H1 (cell line): ENCODE measurements around the gene ARAP3. TPM values are rescaled to one million over a fixed set of nuclear protein-coding genes. Genes with fewer than 3 reads are reported as not detected.

Experiments used
- CTCF ChIA-PET: fragments of 300-600 bp; sonication (Branson Sonifier 250); formaldehyde crosslinking; loops from one replicate; lab custom pipeline; 2021; ENCODE audit not compliant: partially characterized antibody; lab: Charles Lee
- POLR2A ChIA-PET: fragments of 300-600 bp; sonication (Branson Sonifier 250); formaldehyde crosslinking; loops from one replicate; lab custom pipeline; 2021; ENCODE audit warnings: inconsistent platforms; ENCODE audit not compliant: partially characterized antibody; lab: Charles Lee
- DNase-seq, 2 experiments: peaks; one replicate each; pipeline versions ENCODE4 v3.0.0 to v3.0.0-alpha.2; 2010 to 2022; ENCODE audit warnings: low spot score in 2 of 2, low read depth in 1 of 2, mixed read lengths in 1 of 2
- FAIRE-seq: peaks from 2 replicates; lab custom pipeline; 2011; peaks lifted over from hg19 to GRCh38; lab: Jason Lieb, UNC
- H2AFZ ChIP-seq: 2 replicates; pipeline ENCODE4 v1.8.1; 2012; ENCODE audit warnings: low read length, inconsistent platforms
- H2AK5ac ChIP-seq: 2 replicates; pipeline ENCODE4 v1.6.1; 2013; ENCODE audit warnings: low read depth, low read length
- H2BK120ac ChIP-seq: replicated peaks from 2 replicates; pipeline ENCODE3; 2013; ENCODE audit warnings: low read depth, low read length, inconsistent platforms
- H2BK12ac ChIP-seq: 2 replicates; pipeline ENCODE4 v1.6.1; 2013; ENCODE audit warnings: low read depth, low read length
- H2BK15ac ChIP-seq: 2 replicates; pipeline ENCODE4 v1.6.1; 2013; ENCODE audit warnings: low read length
- H2BK20ac ChIP-seq: 2 replicates; pipeline ENCODE4 v1.6.1; 2013; ENCODE audit warnings: low read length
- H2BK5ac ChIP-seq: 2 replicates; pipeline ENCODE4 v1.6.1; 2013; ENCODE audit warnings: low read depth, low read length
- H3K14ac ChIP-seq: 2 replicates; pipeline ENCODE4 v1.6.1; 2013; ENCODE audit warnings: inconsistent platforms; ENCODE audit not compliant: insufficient read length
- H3K18ac ChIP-seq: 2 replicates; pipeline ENCODE4 v1.6.1; 2013; ENCODE audit warnings: low read length; ENCODE audit errors: extremely low read depth
- H3K23ac ChIP-seq: 2 replicates; pipeline ENCODE4 v1.6.1; 2013; ENCODE audit warnings: inconsistent platforms; ENCODE audit not compliant: insufficient read length
- H3K23me2 ChIP-seq: 2 replicates; pipeline ENCODE4 v1.6.1; 2013; ENCODE audit warnings: low read depth, low read length
- H3K27ac ChIP-seq: 2 replicates; pipeline ENCODE4 v1.6.1; 2011; ENCODE audit warnings: low read depth, low read length, inconsistent platforms
- H3K27me3 ChIP-seq, 4 experiments: replicated peaks in 1 of 4; 1 replicate in 1 of 4; 2 replicates in 3 of 4; pipeline versions ENCODE4 v1.6.1 to v1.8.1; 2011 to 2013; ENCODE audit warnings: low read length in 3 of 4, mild to moderate bottlenecking in 3 of 4, inconsistent platforms in 2 of 4, mixed read lengths in 2 of 4, moderate library complexity in 1 of 4; ENCODE audit not compliant: control insufficient read depth in 3 of 4, insufficient read depth in 3 of 4; ENCODE audit errors: extremely low read depth in 1 of 4
- H3K36me3 ChIP-seq, 4 experiments: 2 replicates each; pipeline versions ENCODE4 v1.6.1 to v1.8.1; 2011 to 2013; ENCODE audit warnings: mild to moderate bottlenecking in 4 of 4, low read length in 3 of 4, moderate library complexity in 2 of 4, control low read depth in 1 of 4, inconsistent platforms in 1 of 4; ENCODE audit not compliant: insufficient read depth in 4 of 4, control insufficient read depth in 2 of 4
- H3K4ac ChIP-seq: replicated peaks from 2 replicates; pipeline ENCODE3; 2013; ENCODE audit warnings: low read length, low read depth, mixed read lengths, inconsistent platforms; ENCODE audit not compliant: insufficient read length
- H3K4me1 ChIP-seq, 4 experiments: replicated peaks in 1 of 4; 1 replicate in 1 of 4; 2 replicates in 3 of 4; pipeline versions ENCODE4 v1.6.1 to v1.8.1; 2011 to 2013; ENCODE audit warnings: low read length in 3 of 4, inconsistent platforms in 2 of 4, mixed read lengths in 1 of 4; ENCODE audit not compliant: insufficient read depth in 4 of 4, control insufficient read depth in 3 of 4
- H3K4me2 ChIP-seq, 2 experiments: 2 replicates each; pipeline versions ENCODE4 v1.6.1 to v1.8.1; 2011 to 2013; ENCODE audit warnings: low read depth in 2 of 2, low read length in 2 of 2, control low read depth in 1 of 2, inconsistent platforms in 1 of 2, mild to moderate bottlenecking in 1 of 2; ENCODE audit not compliant: insufficient read depth in 1 of 2
- H3K4me3 ChIP-seq, 4 experiments: fragments of 200-600, 300-600 bp in 1 of 4; sonication (generic), shearing (Covaris generic), sonication (Bioruptor Twin) in 1 of 4; 2 replicates each; pipeline versions ENCODE4 v1.5.1 to v1.8.1; 2011 to 2016; ENCODE audit warnings: low read length in 4 of 4, low read depth in 3 of 4, control low read depth in 2 of 4, inconsistent platforms in 2 of 4, mild to moderate bottlenecking in 2 of 4, mixed read lengths in 1 of 4, moderate library complexity in 1 of 4; ENCODE audit not compliant: insufficient read depth in 2 of 4; ENCODE audit errors: extremely low read depth in 1 of 4
- H3K56ac ChIP-seq: replicated peaks from 2 replicates; pipeline ENCODE3; 2013; ENCODE audit warnings: low read depth, mild to moderate bottlenecking, mixed read lengths, low read length, inconsistent platforms; ENCODE audit not compliant: insufficient read length
- H3K79me1 ChIP-seq: 2 replicates; pipeline ENCODE4 v1.6.1; 2013; ENCODE audit warnings: low read depth, low read length, control low read depth
- H3K79me2 ChIP-seq, 2 experiments: 2 replicates each; pipeline versions ENCODE4 v1.6.1 to v1.8.1; 2012 to 2013; ENCODE audit warnings: low read length in 2 of 2, mild to moderate bottlenecking in 2 of 2, inconsistent platforms in 1 of 2; ENCODE audit not compliant: insufficient read depth in 2 of 2, control insufficient read depth in 1 of 2
- H3K9ac ChIP-seq, 4 experiments: replicated peaks in 1 of 4; 1 replicate in 1 of 4; 2 replicates in 3 of 4; pipeline versions ENCODE4 v1.6.1 to v1.8.1; 2011 to 2013; ENCODE audit warnings: low read depth in 3 of 4, low read length in 3 of 4, control low read depth in 2 of 4, mild to moderate bottlenecking in 2 of 4, moderate library complexity in 2 of 4, inconsistent platforms in 1 of 4; ENCODE audit errors: extremely low read depth in 1 of 4
- H3K9me3 ChIP-seq, 2 experiments: 2 replicates each; pipeline versions ENCODE4 v1.6.1 to v1.8.1; 2012 to 2013; ENCODE audit warnings: mild to moderate bottlenecking in 2 of 2, moderate library complexity in 2 of 2, control low read depth in 1 of 2, inconsistent platforms in 1 of 2, low read depth in 1 of 2, low read length in 1 of 2, mixed read lengths in 1 of 2; ENCODE audit not compliant: insufficient read depth in 2 of 2
- H4K20me1 ChIP-seq, 2 experiments: replicated peaks in 1 of 2; 2 replicates each; pipeline versions ENCODE3 to v1.8.1; 2011 to 2013; ENCODE audit warnings: inconsistent platforms in 2 of 2, low read length in 2 of 2, mild to moderate bottlenecking in 1 of 2; ENCODE audit not compliant: insufficient read depth in 2 of 2, control insufficient read depth in 1 of 2
- H4K5ac ChIP-seq: 2 replicates; pipeline ENCODE4 v1.6.1; 2013; ENCODE audit warnings: low read length, low read depth, mixed read lengths, inconsistent platforms; ENCODE audit not compliant: insufficient read length
- H4K8ac ChIP-seq: 2 replicates; pipeline ENCODE4 v1.8.0; 2013; ENCODE audit warnings: mild to moderate bottlenecking, moderate library complexity, low read length, inconsistent platforms; ENCODE audit not compliant: insufficient read depth; ENCODE audit errors: extremely low read depth
- H4K91ac ChIP-seq: replicated peaks from 2 replicates; pipeline ENCODE3; 2013; ENCODE audit warnings: low read length, mixed read lengths, inconsistent platforms; ENCODE audit not compliant: insufficient read length
- CHD1 ChIP-seq: IDR thresholded peaks from 2 replicates; pipeline ENCODE4 v1.6.1; 2012; ENCODE audit warnings: low read depth, low read length, improper control_type of control experiment
- HDAC6 ChIP-seq: IDR thresholded peaks from one replicate; pipeline ENCODE4 v1.7.1; 2012; ENCODE audit warnings: low read depth, mild to moderate bottlenecking, inconsistent platforms, low read length, moderate library complexity
- KDM1A ChIP-seq: fragments of 200-600, 300-600 bp; sonication (generic); IDR thresholded peaks from 2 replicates; pipeline ENCODE4 v1.7.1; 2016; ENCODE audit warnings: mild to moderate bottlenecking, low read length, borderline replicate concordance
- KDM4A ChIP-seq: IDR thresholded peaks from one replicate; pipeline ENCODE4 v1.7.1; 2012; ENCODE audit warnings: low read depth, mild to moderate bottlenecking, moderate library complexity, low read length, inconsistent platforms; ENCODE audit not compliant: severe bottlenecking
- SIN3A ChIP-seq, 2 experiments: IDR thresholded peaks in 1 of 2; conservative IDR thresholded peaks in 1 of 2; 2 replicates each; pipeline ENCODE4 v1.6.1; 2011 to 2012; ENCODE audit warnings: low read length in 2 of 2, improper control_type of control experiment in 1 of 2, low read depth in 1 of 2, mild to moderate bottlenecking in 1 of 2
- SIX5 ChIP-seq: IDR thresholded peaks from 2 replicates; pipeline ENCODE4 v1.6.1; 2011; ENCODE audit warnings: mild to moderate bottlenecking, low read depth, low read length
- WGBS, 2 experiments: shearing (Covaris generic) in 1 of 2; methylation state at CpG; one replicate each; pipeline versions ENCODE4 v1.1.6 to v1.1.7; 2013 to 2015; ENCODE audit warnings: low lambda C conversion rate in 2 of 2, mixed read lengths in 2 of 2, inconsistent platforms in 1 of 2, low coverage in 1 of 2, missing lambda C conversion rate in 1 of 2; ENCODE audit not compliant: insufficient replicate concordance in 2 of 2, insufficient coverage in 1 of 2, insufficient read length in 1 of 2; ENCODE audit errors: extremely low coverage in 1 of 2, missing lambda C conversion rate in 1 of 2; 5-methylcytosine and 5-hydroxymethylcytosine counted together
- polyA plus RNA-seq, 7 experiments: library from polyadenylated mRNA; depleted of rRNA in 3 of 7; stranded (reverse) in 5 of 7; unstranded in 2 of 7; fragments of >200 nt in 5 of 7; fragments of 200-250 nt in 2 of 7; gene quantifications; 1 replicate in 5 of 7; 2 replicates in 1 of 7; 4 replicates in 1 of 7; pipeline versions ENCODE4 v1.2.1 to v1.2.3, GENCODE V29; 2011 to 2013; ENCODE audit warnings: missing spikeins in 2 of 7, mixed read lengths in 2 of 7
- total RNA-seq: library from RNA; stranded (reverse); fragmentation: NEBNext Ultra II Directional; extraction: Animal tissue kit (Norgen Biotek cat#: 25700); gene quantifications from 2 replicates; pipeline ENCODE4 v1.2.1, GENCODE V29; 2021

ARAP3 gene
- total and polyA plus RNA-seq, 2 of the 8 experiments (the other 6 are each of a cell fraction or from before 2014, with no cell fraction given), result 14.4 to 48.6 TPM

- H2BK15ac ChIP-seq, result no peak overlapping the region
- H3K56ac ChIP-seq, result no peak overlapping the region
- no peak for TF ChIP-seq KDM4A
- no peak for TF ChIP-seq CHD1
- no peak for TF ChIP-seq SIN3A (conservative IDR thresholded peaks at IDR 0.05 in 1 of 2, IDR thresholded peaks at IDR 0.05 in 1 of 2; ENCODE audit: low read depth in 1 of 2, low read length in 2 of 2)
- TF ChIP-seq HDAC6, result no peak
- TF ChIP-seq SIX5, result no peak
- peak; percentile 61; the same call in 1 of the 2 replicates for TF ChIP-seq KDM1A
- H3K23me2 ChIP-seq, result peaks cover 4% of the 10 kb centered on the region; the same call in 1 of the 2 replicates
- no peak overlapping the region for H3K4me2 ChIP-seq
- H3K79me1 ChIP-seq, result no peaks in the 10 kb centered on the region
- POLR2A ChIA-PET, result interaction anchor here (1.1 to 1.2 kb wide), 2 partner anchors 179 to 186 kb away, joined by 3 to 4 read pairs; no protein-coding TSS in a partner anchor
- 0 out of 2 replicates have a peak overlapping the region, but pooled peaks have one; percentile 22 for H2BK12ac ChIP-seq
- no peak overlapping the region for H4K5ac ChIP-seq
- FAIRE-seq, result no peak
- no peak overlapping the region for H4K8ac ChIP-seq
- H3K27me3 ChIP-seq, result peaks cover 0 to 14% (median 11%) of the 10 kb centered on the region in 4 experiments; a peak in 5 of 7 replicates
- no peaks in the 10 kb centered on the region for H3K36me3 ChIP-seq
- no peak overlapping the region for H2BK5ac ChIP-seq
- H3K9ac ChIP-seq, result no peak overlapping the region
- CTCF ChIA-PET, result interaction anchor here (0.8 to 15.1 kb wide), 9 partner anchors 28 to 263 kb away, joined by 3 to 345 read pairs (median 7); partner anchors contain the start of gene PCDH1
- H3K23ac ChIP-seq, result no peak overlapping the region
- H3K18ac ChIP-seq, result no peak overlapping the region
- no peak overlapping the region for H3K4ac ChIP-seq
- no peak overlapping the region for H4K91ac ChIP-seq
- H3K79me2 ChIP-seq, result no peaks in the 10 kb centered on the region
- H2BK120ac ChIP-seq, result no peak overlapping the region
- no peak overlapping the region for H2AFZ ChIP-seq
- H2BK20ac ChIP-seq, result no peak overlapping the region
- no peaks in the 10 kb centered on the region for H3K9me3 ChIP-seq
- H3K14ac ChIP-seq, result no peak overlapping the region
- no peak overlapping the region for H3K27ac ChIP-seq
- no peak overlapping the region for H3K4me3 ChIP-seq
- WGBS, 2 experiments, result 92% methylated on average over 3 of the region's 3 CpGs; no CpG with 5 or more reads in 1 of the 2 experiments
- peaks cover 2 to 16% (median 13%) of the 10 kb centered on the region in 4 experiments for H3K4me1 ChIP-seq
- H4K20me1 ChIP-seq, result no peaks in the 10 kb centered on the region
- no peak overlapping the region for H2AK5ac ChIP-seq
- no peak for DNase-seq
Observed at GRCh38 chr5:141697586-141697985, 15.6 kb upstream of the ARAP3 start.
